GM19452 (cell line): ENCODE results near the gene DMRTC2.
A peak's percentile ranks its signal among the peaks of the same experiment; 100 is the strongest.

Experiments used
- ATAC-seq: cut with Tn5 transposase; IDR thresholded peaks from one replicate; pipeline ENCODE4 v1.9.1; 2021; ENCODE audit not compliant: unreplicated experiment

DMRTC2 gene

GRCh38 chr19:41845051-41845590 lies 279 bp downstream of the DMRTC2 start:
- ATAC-seq = no peak

- no peak for ATAC-seq
Measured at GRCh38 chr19:41847351-41848105, 2.7 kb downstream of the DMRTC2 start.

GRCh38 chr19:41848666-41849065 lies 3.8 kb downstream of the DMRTC2 start:
- no peak for ATAC-seq

DNA sequence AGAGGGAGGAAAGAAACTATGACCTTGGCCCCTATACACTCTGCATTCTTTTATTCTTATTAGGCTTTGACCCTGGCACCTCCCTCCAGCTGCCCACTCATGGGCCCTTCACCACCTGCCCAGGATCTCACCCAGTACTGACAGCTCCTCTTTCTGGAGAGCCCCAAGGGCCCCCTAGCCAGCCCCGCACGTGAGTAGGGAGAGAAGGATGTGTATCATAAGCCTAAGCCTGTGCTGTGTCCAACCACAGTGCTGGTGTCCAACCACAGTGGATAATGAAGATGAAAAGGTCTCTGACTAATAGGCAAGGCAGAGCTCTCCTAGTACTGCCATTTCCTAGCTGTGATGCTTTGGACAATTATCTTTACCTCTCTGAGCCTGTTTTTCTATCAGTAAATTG lies 4.2 kb downstream of the DMRTC2 start:
- no peak for ATAC-seq

- ATAC-seq = no peak
Measured at GRCh38 chr19:41850381-41850780, 5.5 kb downstream of the DMRTC2 start.

- no peak for ATAC-seq
Measured at GRCh38 chr19:41851456-41851855, 6.6 kb downstream of the DMRTC2 start.

DNA sequence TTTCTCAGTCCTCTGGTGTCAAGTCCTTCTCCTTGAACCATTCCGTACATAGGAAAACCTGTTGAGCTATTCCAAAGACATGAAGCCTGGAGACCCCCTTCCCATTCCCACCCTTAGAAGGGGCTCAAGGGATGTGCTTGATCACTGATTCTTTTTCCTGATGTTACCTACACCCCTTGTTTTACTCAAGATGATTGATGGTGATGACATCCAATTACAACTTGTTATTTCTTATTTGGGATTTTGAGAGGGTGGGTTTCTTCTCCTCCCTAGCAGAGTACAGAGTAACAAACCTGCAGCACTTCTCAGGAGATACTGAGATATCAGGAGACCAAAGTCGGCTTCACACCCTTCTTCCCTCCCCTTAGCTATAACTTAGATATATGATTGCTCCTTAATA lies 8.5 kb downstream of the DMRTC2 start:
- no peak for ATAC-seq

DNA sequence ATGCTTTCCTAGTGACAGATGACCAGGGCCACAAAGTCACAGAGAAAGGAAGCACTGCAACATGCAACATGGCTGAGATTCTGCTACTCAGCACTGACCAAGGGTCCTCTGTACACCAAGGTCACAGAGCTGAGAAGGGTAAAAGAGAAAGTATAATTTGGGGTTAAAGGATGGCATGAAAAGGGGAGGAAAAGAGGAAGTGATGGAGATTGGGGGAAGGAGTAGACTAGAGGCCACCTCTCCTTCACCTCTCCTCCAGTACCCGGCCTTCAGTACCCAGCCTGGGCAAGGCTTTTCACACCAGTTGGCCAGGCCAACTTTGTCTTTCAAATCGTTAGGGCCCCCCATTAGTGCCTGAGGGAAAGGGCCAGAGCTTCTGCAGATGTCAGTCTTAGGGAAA lies 8.9 kb downstream of the DMRTC2 start:
- no peak for ATAC-seq

- ATAC-seq = no peak
Measured at GRCh38 chr19:41859213-41859617, 14.4 kb downstream of the DMRTC2 start.

- ATAC-seq = peak; percentile 77
Measured at GRCh38 chr19:41859618-41860418, 15.0 kb downstream of the DMRTC2 start, which contains the start of gene RPS19. Gene RPS19, plus strand, starts transcription at chr19:41860255. Its CDS starts 520 bp downstream, at chr19:41860775.

GRCh38 chr19:41860419-41861115 lies 15.7 kb downstream of the DMRTC2 start:
- no peak for ATAC-seq

GRCh38 chr19:41861116-41861768 lies 16.4 kb downstream of the DMRTC2 start:
- ATAC-seq = no peak

GRCh38 chr19:41861846-41862245 lies 17.0 kb downstream of the DMRTC2 start:
- no peak for ATAC-seq

GRCh38 chr19:41862445-41862986 lies 17.7 kb downstream of the DMRTC2 start:
- no peak for ATAC-seq

GRCh38 chr19:41863209-41863931 lies 18.5 kb downstream of the DMRTC2 start:
- no peak for ATAC-seq

DNA sequence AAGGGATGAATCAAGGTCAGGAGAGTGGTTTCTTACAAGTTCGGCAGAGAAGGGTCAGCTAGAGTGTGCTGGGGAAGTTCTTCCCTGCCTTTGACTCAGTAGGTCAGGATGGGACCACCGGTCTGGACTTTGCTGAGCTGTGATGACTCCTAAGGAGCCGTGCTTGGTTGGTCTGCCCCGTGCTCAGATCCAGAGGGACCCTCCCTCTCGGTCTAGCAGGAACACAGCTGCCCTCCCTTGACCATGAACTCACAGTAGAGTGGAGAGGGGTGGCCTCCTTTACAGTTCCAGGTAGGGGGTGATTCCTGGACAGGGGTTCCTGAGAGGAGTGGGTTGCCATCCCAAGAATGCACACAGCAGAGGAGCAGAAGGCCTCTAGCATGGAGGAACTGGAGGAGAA lies 19.5 kb downstream of the DMRTC2 start:
- no peak for ATAC-seq

DNA sequence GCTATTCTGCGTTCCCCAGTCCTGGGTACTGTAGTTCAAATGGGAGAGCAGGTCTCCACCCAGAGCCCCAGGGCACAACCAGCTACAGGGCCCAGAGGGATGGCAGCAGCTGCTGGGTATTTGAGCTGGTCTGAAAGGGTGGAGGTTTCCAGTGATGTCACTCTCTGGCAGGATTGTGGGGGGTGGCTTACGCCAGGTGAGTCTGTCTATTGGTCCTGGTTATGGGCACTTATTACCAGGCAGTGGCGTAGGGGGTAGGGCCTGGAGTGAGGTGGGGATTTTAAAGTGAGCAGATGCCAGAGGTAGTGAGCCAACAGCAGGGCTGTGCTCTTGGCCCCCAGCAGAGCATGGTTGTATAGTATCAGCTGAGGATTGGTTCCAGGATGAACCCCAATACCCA lies 21.4 kb downstream of the DMRTC2 start:
- no peak for ATAC-seq

DNA sequence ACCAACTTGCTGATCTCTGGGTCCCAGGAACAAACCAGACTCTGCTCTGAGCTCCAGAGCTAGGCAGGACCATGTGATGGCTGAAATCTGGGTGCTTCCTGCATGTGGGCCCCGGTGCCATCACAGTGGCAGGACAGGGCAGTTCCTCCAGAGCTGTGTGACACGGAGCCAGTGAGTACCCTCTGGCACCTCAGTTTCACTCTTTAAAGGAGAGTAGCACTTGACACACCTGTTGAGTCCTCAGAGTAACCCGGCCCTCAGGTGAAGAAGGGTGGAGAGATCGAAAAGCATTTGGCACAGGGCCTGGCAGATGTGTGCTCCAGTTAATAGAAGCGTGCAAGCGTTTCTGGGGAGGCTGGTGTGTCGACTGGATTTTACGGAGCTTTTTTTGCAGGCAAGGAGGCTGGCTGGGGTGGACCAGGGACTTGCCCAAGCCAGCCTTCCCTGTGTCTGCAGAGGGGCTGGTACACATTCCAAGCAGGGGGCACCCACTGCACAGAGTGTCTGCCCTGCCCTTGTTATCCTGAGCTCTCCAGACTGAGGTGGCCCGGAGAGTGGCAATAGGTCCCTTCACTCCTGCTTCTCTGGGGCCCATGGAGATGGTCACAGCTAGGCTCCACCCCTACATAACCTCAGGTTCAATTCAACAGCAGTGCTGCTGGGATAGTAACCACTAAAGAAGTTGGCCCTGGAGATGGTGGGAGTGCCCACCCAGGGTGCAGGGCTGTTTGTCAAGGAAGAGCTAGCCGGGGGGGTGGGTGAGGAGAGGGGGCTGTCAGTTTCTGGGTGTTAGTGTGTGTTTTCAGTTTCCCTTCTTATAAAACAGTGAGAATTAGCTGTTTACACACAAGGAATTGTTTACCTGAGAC lies 23.5 kb downstream of the DMRTC2 start:
- no peak for ATAC-seq

GRCh38 chr19:41868989-41869300 lies 24.1 kb downstream of the DMRTC2 start:
- no peak for ATAC-seq
